DOHH2 (cell line): Measurements from ENCODE around the gene CCDC85B.

Source experiments
- H3F3A ChIP-seq: fragments of 200-600 bp; sonication (generic), shearing (Covaris generic); 2 replicates; pipeline ENCODE4 v1.6.0; 2016; ENCODE audit warnings: antibody characterized with exemption, mild to moderate bottlenecking; ENCODE audit not compliant: control insufficient read depth, insufficient read depth
- H3K27ac ChIP-seq: fragments of 200-600 bp; sonication (generic); 2 replicates; pipeline ENCODE4 v1.5.1; 2014; ENCODE audit warnings: low read depth, mild to moderate bottlenecking, low read length, moderate library complexity
- H3K27me3 ChIP-seq: fragments of 200-600 bp; sonication (generic); 2 replicates; pipeline ENCODE4 v1.6.1; 2014; ENCODE audit warnings: mild to moderate bottlenecking, low read length, mixed read lengths; ENCODE audit not compliant: control insufficient read depth
- H3K36me3 ChIP-seq: fragments of 200-600 bp; sonication (generic); 2 replicates; pipeline ENCODE4 v1.6.1; 2014; ENCODE audit warnings: mild to moderate bottlenecking, low read length, moderate library complexity, mixed read lengths; ENCODE audit not compliant: control insufficient read depth
- H3K4me1 ChIP-seq: fragments of 200-600 bp; sonication (generic); 2 replicates; pipeline ENCODE4 v1.6.1; 2014; ENCODE audit warnings: mild to moderate bottlenecking, low read length, mixed read lengths; ENCODE audit not compliant: control insufficient read depth
- H3K4me2 ChIP-seq: fragments of 200-600 bp; sonication (generic); 2 replicates; pipeline ENCODE4 v1.6.0; 2014; ENCODE audit warnings: mild to moderate bottlenecking, low read length, moderate library complexity
- H3K4me3 ChIP-seq: fragments of 200-600 bp; sonication (generic); 2 replicates; pipeline ENCODE4 v1.5.1; 2014; ENCODE audit warnings: mild to moderate bottlenecking, low read length, mixed read lengths
- H3K79me2 ChIP-seq: fragments of 200-600 bp; sonication (generic); 2 replicates; pipeline ENCODE4 v1.6.1; 2014; ENCODE audit warnings: mild to moderate bottlenecking, low read length, mixed read lengths; ENCODE audit not compliant: control insufficient read depth
- H3K9me2 ChIP-seq: fragments of 200-600 bp; sonication (generic); replicated peaks from 2 replicates; pipeline ENCODE4 v1.6.1; 2014; ENCODE audit warnings: mild to moderate bottlenecking, low read length, mixed read lengths; ENCODE audit not compliant: control insufficient read depth
- H3K9me3 ChIP-seq: fragments of 200-600 bp; sonication (generic); 2 replicates; pipeline ENCODE4 v1.6.1; 2014; ENCODE audit warnings: antibody characterized with exemption, low read length, mixed read lengths; ENCODE audit not compliant: control insufficient read depth, insufficient read depth
- H4K20me1 ChIP-seq: fragments of 200-600 bp; sonication (generic); 2 replicates; pipeline ENCODE4 v1.6.0; 2014; ENCODE audit warnings: low read depth, mild to moderate bottlenecking, antibody characterized with exemption, low read length, moderate library complexity; ENCODE audit not compliant: control insufficient read depth, insufficient read depth
- CTCF ChIP-seq: fragments of 200-600 bp; sonication (generic); IDR thresholded peaks from one replicate; pipeline ENCODE4 v1.5.1; 2014; ENCODE audit warnings: antibody characterized with exemption, mild to moderate bottlenecking, low read depth, low read length; ENCODE audit not compliant: poor library complexity, severe bottlenecking
- EZH2phosphoT487 ChIP-seq: fragments of 200-600 bp; sonication (generic); IDR thresholded peaks from 2 replicates; pipeline ENCODE4 v1.6.1; 2017; ENCODE audit warnings: borderline replicate concordance, mild to moderate bottlenecking, antibody characterized with exemption, low read length, moderate library complexity, mixed read lengths

Gene CCDC85B

GRCh38 chr11:65879617-65880016, 10.9 kb upstream of the CCDC85B start, which contains the start of gene CTSW:
Gene CTSW (plus strand): TSS chr11:65879837. CDS start chr11:65879855, 18 bp downstream.
- Histone ChIP-seq H3K79me2 (no peaks in the 10 kb centered on the region), H3K9me3 (no peaks in the 10 kb centered on the region), H3K4me2 (no peak within 1 kb of the TSS), H3K4me3 (no peak within 1 kb of the TSS), H3K27me3 (no peaks in the 10 kb centered on the region), H4K20me1 (no peaks in the 10 kb centered on the region), H3F3A (no peaks in the 10 kb centered on the region; the same call in 1 of the 2 replicates), H3K27ac (no peak within 1 kb of the TSS), H3K9me2 (no peaks in the 10 kb centered on the region), H3K4me1 (peaks cover 4% of the 10 kb centered on the region), H3K36me3 (peaks cover 24% of the 10 kb centered on the region)
- TF ChIP-seq CTCF (no peak), EZH2phosphoT487 (no peak)

GRCh38 chr11:65880027-65880426, 10.4 kb upstream of the CCDC85B start:
- no peak overlapping the region for H3K27ac ChIP-seq
- peaks cover 27% of the 10 kb centered on the region for H3K36me3 ChIP-seq
- peaks cover 8% of the 10 kb centered on the region for H3K4me1 ChIP-seq
- no peaks in the 10 kb centered on the region for H3K9me2 ChIP-seq
- TF ChIP-seq CTCF (no peak), EZH2phosphoT487 (no peak)
- H3K27me3 ChIP-seq: no peaks in the 10 kb centered on the region
- H3K9me3 ChIP-seq: no peaks in the 10 kb centered on the region
- H3K4me2 ChIP-seq: no peak overlapping the region
- no peaks in the 10 kb centered on the region for H4K20me1 ChIP-seq
- H3F3A ChIP-seq: no peaks in the 10 kb centered on the region; the same call in 1 of the 2 replicates
- no peak overlapping the region for H3K4me3 ChIP-seq
- no peaks in the 10 kb centered on the region for H3K79me2 ChIP-seq

GRCh38 chr11:65880844-65881421, 9.5 kb upstream of the CCDC85B start:
- Histone ChIP-seq H3F3A (no peaks in the 10 kb centered on the region; the same call in 1 of the 2 replicates), H3K4me2 (no peak overlapping the region), H3K79me2 (no peaks in the 10 kb centered on the region), H3K4me3 (no peak overlapping the region), H3K9me2 (no peaks in the 10 kb centered on the region), H3K9me3 (no peaks in the 10 kb centered on the region), H3K36me3 (peaks cover 36% of the 10 kb centered on the region), H3K27ac (no peak overlapping the region), H3K27me3 (no peaks in the 10 kb centered on the region), H3K4me1 (peaks cover 15% of the 10 kb centered on the region), H4K20me1 (no peaks in the 10 kb centered on the region)
- TF ChIP-seq EZH2phosphoT487 (no peak), CTCF (no peak)
